ENCODE data around the gene BFSP2. TPM values are rescaled to one million over a fixed set of nuclear protein-coding genes. Genes with fewer than 3 reads are reported as not detected.

The BFSP2 gene
- total RNA-seq, 1 experiment from 2014 or later, result 0.67 TPM

GRCh38 chr3:133426721-133427120, 26.9 kb downstream of the BFSP2 start:
- TF ChIP-seq TCF7L2 (IDR thresholded peaks at IDR 0.05; ENCODE audit: low read depth, low read length) (no peak), CTCF (IDR thresholded peaks at IDR 0.05) (no peak), SIN3A (IDR thresholded peaks at IDR 0.05; ENCODE audit: borderline replicate concordance, insufficient read depth, low read depth, low read length) (no peak), REST (IDR thresholded peaks at IDR 0.05; ENCODE audit: insufficient read depth in 1 of 2, low read depth in 2 of 2, low read length in 1 of 2) (no peak), POLR2AphosphoS5 (IDR thresholded peaks at IDR 0.05; ENCODE audit: low read depth, low read length) (no peak)
- in situ Hi-C loops (cut with HindIII; ENCODE audit: low pct_unique_long_range_greater_than_20kb, low sequenced_read_pairs) (no loop called here), intact Hi-C loops (cut with micrococcal nuclease; ENCODE audit: unreplicated experiment) (no loop called here)
- Histone ChIP-seq H3K9me3 (ENCODE audit: control insufficient read depth, insufficient read depth, low read depth, low read length) (no peaks in the 10 kb centered on the region), H3K27me3 (ENCODE audit: control insufficient read depth, insufficient read depth, low read length) (no peaks in the 10 kb centered on the region), H3K36me3 (ENCODE audit: control insufficient read depth, insufficient read depth, low read length) (no peaks in the 10 kb centered on the region), H3K4me3 (ENCODE audit: low read depth in 2 of 2, low read length in 2 of 2) (no peak overlapping the region), H3K4me1 (ENCODE audit: control insufficient read depth, insufficient read depth, low read length) (peaks cover 17% of the 10 kb centered on the region), H3K27ac (ENCODE audit: low read length) (peak overlapping the region; percentile 32)
- DNase-seq (ENCODE audit: low read depth, low spot score) (no peak), ATAC-seq (no peak)
- CTCF ChIA-PET, result interaction anchor here (0.5 kb wide), 1 partner anchor 72 kb away, joined by 4 read pairs; no protein-coding TSS in a partner anchor
- POLR2A ChIA-PET, result interaction anchor here (0.5 kb wide), 1 partner anchor 716 kb away, joined by 4 read pairs; no protein-coding TSS in a partner anchor
- BruUV-seq (replicated peaks), result no TSS peak

- Histone ChIP-seq H3K4me1 (ENCODE audit: control insufficient read depth, insufficient read depth, low read length) (peaks cover 12% of the 10 kb centered on the region), H3K9me3 (ENCODE audit: control insufficient read depth, insufficient read depth, low read depth, low read length) (no peaks in the 10 kb centered on the region), H3K27me3 (ENCODE audit: control insufficient read depth, insufficient read depth, low read length) (no peaks in the 10 kb centered on the region), H3K4me3 (ENCODE audit: low read depth in 2 of 2, low read length in 2 of 2) (no peak overlapping the region), H3K27ac (ENCODE audit: low read length) (peak overlapping the region; percentile 75), H3K36me3 (ENCODE audit: control insufficient read depth, insufficient read depth, low read length) (no peaks in the 10 kb centered on the region)
- POLR2A ChIA-PET, result no interaction called here
- no TSS peak for BruUV-seq (replicated peaks)
- ATAC-seq (0 out of 2 replicates have a peak, but pooled peaks have one; percentile 31), DNase-seq (ENCODE audit: low read depth, low spot score) (no peak)
- intact Hi-C loops (cut with micrococcal nuclease; ENCODE audit: unreplicated experiment) (no loop called here), in situ Hi-C loops (cut with HindIII; ENCODE audit: low pct_unique_long_range_greater_than_20kb, low sequenced_read_pairs) (no loop called here)
- CTCF ChIA-PET, result no interaction called here
- no peak for TF ChIP-seq REST (IDR thresholded peaks at IDR 0.05; ENCODE audit: insufficient read depth in 1 of 2, low read depth in 2 of 2, low read length in 1 of 2)
These were observed 28.7 kb downstream of the BFSP2 start for GRCh38 chr3:133428552-133428951.

All from Panc1 (cell line).